Measurements from ENCODE around the gene PMEPA1.

DNA sequence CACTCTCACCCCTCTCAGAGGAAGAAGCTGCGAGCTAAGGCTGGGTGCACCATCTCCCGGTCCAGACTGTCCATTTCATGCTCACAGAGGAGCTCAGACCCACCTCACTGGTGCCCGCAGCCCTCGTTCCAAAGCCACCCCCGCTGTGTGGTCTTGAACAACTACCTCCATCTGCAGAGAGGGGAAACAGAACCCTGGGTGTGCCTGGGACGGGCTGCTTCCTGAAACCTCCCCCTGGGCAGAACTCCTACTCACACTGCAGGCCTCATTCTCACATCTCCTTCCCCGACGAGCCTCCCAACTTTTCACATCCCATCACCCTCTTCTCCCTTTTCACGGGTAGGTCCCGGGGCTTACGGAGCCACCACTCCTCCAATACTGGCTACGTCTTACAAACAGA is 18.1 kb downstream of the PMEPA1 start:
- TF ChIP-seq POLR2AphosphoS5 (IDR thresholded peaks at IDR 0.05) (no peak), POLR2A (IDR thresholded peaks at IDR 0.05) (no peak)
- TF ChIP-seq, protein P1, sequence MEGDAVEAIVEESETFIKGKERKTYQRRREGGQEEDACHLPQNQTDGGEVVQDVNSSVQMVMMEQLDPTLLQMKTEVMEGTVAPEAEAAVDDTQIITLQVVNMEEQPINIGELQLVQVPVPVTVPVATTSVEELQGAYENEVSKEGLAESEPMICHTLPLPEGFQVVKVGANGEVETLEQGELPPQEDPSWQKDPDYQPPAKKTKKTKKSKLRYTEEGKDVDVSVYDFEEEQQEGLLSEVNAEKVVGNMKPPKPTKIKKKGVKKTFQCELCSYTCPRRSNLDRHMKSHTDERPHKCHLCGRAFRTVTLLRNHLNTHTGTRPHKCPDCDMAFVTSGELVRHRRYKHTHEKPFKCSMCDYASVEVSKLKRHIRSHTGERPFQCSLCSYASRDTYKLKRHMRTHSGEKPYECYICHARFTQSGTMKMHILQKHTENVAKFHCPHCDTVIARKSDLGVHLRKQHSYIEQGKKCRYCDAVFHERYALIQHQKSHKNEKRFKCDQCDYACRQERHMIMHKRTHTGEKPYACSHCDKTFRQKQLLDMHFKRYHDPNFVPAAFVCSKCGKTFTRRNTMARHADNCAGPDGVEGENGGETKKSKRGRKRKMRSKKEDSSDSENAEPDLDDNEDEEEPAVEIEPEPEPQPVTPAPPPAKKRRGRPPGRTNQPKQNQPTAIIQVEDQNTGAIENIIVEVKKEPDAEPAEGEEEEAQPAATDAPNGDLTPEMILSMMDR (IDR thresholded peaks at IDR 0.05) = no peak
